NT2/D1 (cell line): ENCODE data around the gene ACTR3C.

ENCODE experiments used
- SUZ12 ChIP-seq: IDR thresholded peaks from 2 replicates; pipeline ENCODE4 v1.6.1; 2011; ENCODE audit not compliant: insufficient read length, insufficient read depth; ENCODE audit errors: extremely low read depth
- YY1 ChIP-seq: IDR thresholded peaks from 2 replicates; pipeline ENCODE4 v1.6.1; 2011; ENCODE audit not compliant: insufficient read length, insufficient read depth
- ZNF274 ChIP-seq: IDR thresholded peaks from 2 replicates; pipeline ENCODE4 v1.6.1; 2011; ENCODE audit warnings: mild to moderate bottlenecking, low read depth, low read length

DNA sequence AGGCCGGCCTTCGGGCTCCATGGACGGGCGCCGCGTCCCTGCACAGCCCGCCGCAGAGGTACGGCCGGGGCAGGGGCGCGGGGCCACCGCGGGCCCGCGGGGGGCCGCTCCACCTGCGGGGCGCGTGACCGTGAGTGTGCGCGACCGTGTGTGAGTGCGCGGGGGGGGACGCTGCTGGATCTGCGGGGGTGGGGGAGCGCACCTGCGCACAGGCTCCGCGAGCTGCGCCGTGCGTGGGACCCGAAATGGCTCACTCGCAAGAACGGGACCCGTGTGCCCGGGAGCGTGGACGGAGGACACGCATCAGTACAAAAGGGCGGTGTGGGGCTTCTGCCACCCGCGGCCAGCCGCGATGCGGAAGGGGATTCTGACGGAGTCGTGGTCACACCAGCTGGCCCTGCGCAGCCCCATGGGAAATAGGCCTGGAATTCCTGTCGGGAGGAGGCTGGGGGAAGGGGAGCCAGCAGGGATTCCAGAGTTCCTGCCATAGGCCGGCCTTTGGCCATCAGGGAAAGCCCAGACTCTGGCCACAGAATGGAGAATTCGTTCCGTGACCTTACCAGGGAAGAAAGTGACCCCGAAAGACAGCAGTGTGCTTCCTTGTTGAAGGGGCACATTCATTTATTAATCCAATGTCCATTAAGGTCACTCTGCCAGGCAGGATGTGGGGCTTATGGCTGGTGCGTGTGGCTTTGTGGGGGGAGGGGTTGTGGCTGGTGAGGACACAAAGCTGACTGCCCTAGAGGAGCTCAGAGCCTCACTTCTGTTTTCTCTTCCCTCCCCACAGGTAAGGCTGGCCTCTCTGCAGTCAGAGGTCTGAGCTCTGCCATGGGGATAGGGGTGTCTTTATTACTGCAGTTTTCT lies 45.8 kb upstream of the ACTR3C start:
- TF ChIP-seq YY1 (peak; percentile 8), SUZ12 (no peak), ZNF274 (no peak)
